Smooth muscle cell (in vitro differentiated cells): ENCODE results near the gene STRN4. TPM values are rescaled to one million over a fixed set of nuclear protein-coding genes. Genes with fewer than 3 reads are reported as not detected.
A peak's percentile ranks its signal among the peaks of the same experiment; 100 is the strongest.

Experiments used
- DNase-seq: peaks from one replicate; lab custom pipeline; 2025; ENCODE audit not compliant: unreplicated experiment; lab: John Stamatoyannopoulos, UW
- H2AFZ ChIP-seq: fragments of 200-600 bp; sonication (generic); 2 replicates; pipeline ENCODE4 v1.6.0; 2016; ENCODE audit warnings: antibody characterized with exemption, low read depth, mild to moderate bottlenecking
- H3F3A ChIP-seq: fragments of 200-600 bp; sonication (generic); 2 replicates; pipeline ENCODE4 v1.6.0; 2017; ENCODE audit warnings: antibody characterized with exemption, low read depth
- H3K27ac ChIP-seq: fragments of 200-600 bp; sonication (generic); 2 replicates; pipeline ENCODE4 v1.5.1; 2016; ENCODE audit warnings: low read depth, mild to moderate bottlenecking
- H3K27me3 ChIP-seq: fragments of 200-600 bp; sonication (generic); 2 replicates; pipeline ENCODE4 v1.6.1; 2016; ENCODE audit warnings: low read depth, mild to moderate bottlenecking
- H3K36me3 ChIP-seq: fragments of 200-600 bp; sonication (generic); 2 replicates; pipeline ENCODE4 v1.5.1; 2016; ENCODE audit warnings: low read depth
- H3K4me1 ChIP-seq: fragments of 200-600 bp; sonication (generic); 2 replicates; pipeline ENCODE4 v1.5.1; 2016; ENCODE audit warnings: low read depth
- H3K4me2 ChIP-seq: fragments of 200-600 bp; sonication (generic); 2 replicates; pipeline ENCODE4 v1.6.0; 2016; ENCODE audit warnings: mild to moderate bottlenecking
- H3K4me3 ChIP-seq: fragments of 200-600 bp; sonication (generic); 2 replicates; pipeline ENCODE4 v1.5.1; 2016; ENCODE audit warnings: mild to moderate bottlenecking
- H3K79me2 ChIP-seq: fragments of 200-600 bp; sonication (generic); 2 replicates; pipeline ENCODE4 v1.6.0; 2016; ENCODE audit warnings: low read depth, mild to moderate bottlenecking
- H3K9ac ChIP-seq: fragments of 200-600 bp; sonication (generic); 2 replicates; pipeline ENCODE4 v1.6.0; 2016; ENCODE audit warnings: low read depth
- H3K9me3 ChIP-seq: fragments of 200-600 bp; sonication (generic); replicated peaks from 2 replicates; pipeline ENCODE4 v1.5.1; 2016; ENCODE audit warnings: low read depth
- H4K20me1 ChIP-seq: fragments of 200-600 bp; sonication (generic); 2 replicates; pipeline ENCODE4 v1.6.0; 2016; ENCODE audit warnings: low read depth
- CTCF ChIP-seq: fragments of 200-600 bp; sonication (generic); IDR thresholded peaks from 2 replicates; pipeline ENCODE4 v1.5.1; 2017; ENCODE audit warnings: borderline replicate concordance, mild to moderate bottlenecking, antibody characterized with exemption; ENCODE audit not compliant: insufficient read depth, poor library complexity, severe bottlenecking
- WGBS: methylation state at CpG from one replicate; pipeline ENCODE4 v1.1.7; 2016; ENCODE audit warnings: low lambda C conversion rate; 5-methylcytosine and 5-hydroxymethylcytosine counted together
- polyA plus RNA-seq: library from polyadenylated mRNA; unstranded; fragments of >200 nt; fragmentation: Nextera tagmentation; extraction: Ambion mirVana; gene quantifications from 2 replicates; pipeline ENCODE4 v1.2.1, GENCODE V29; 2016
- total RNA-seq: library from RNA; depleted of rRNA; stranded (reverse); fragments of >200 nt; gene quantifications from 2 replicates; pipeline ENCODE4 v1.2.3, GENCODE V29; 2014

Gene STRN4
- total RNA-seq (47.1 and 55.7 TPM in 2 replicates), polyA plus RNA-seq (69.1 and 72.1 TPM in 2 replicates)

GRCh38 chr19:46746281-46747057 is at the start of gene STRN4:
TSS of gene STRN4 (minus strand) at chr19:46746450. CDS start at chr19:46746430, 20 bp downstream.
- H3K9ac ChIP-seq = peak within 1 kb of the TSS; percentile 93
- peak within 1 kb of the TSS; percentile 82 for H2AFZ ChIP-seq
- TF ChIP-seq CTCF = no peak
- peak within 1 kb of the TSS; percentile 56 for H3K27ac ChIP-seq
- peaks cover 50% of the 10 kb centered on the region for H3K79me2 ChIP-seq
- peak within 1 kb of the TSS; percentile 99 for H3K4me2 ChIP-seq
- peaks cover 8% of the 10 kb centered on the region for H3K4me1 ChIP-seq
- H4K20me1 ChIP-seq = peaks cover 42% of the 10 kb centered on the region
- H3K27me3 ChIP-seq = no peaks in the 10 kb centered on the region
- DNase-seq = peak; percentile 28
- H3K36me3 ChIP-seq = no peaks in the 10 kb centered on the region
- no peaks in the 10 kb centered on the region for H3K9me3 ChIP-seq
- peak within 1 kb of the TSS; percentile 97 for H3K4me3 ChIP-seq
- H3F3A ChIP-seq = no peaks in the 10 kb centered on the region
- 5% methylated on average over 13 of the region's 74 CpGs for WGBS

GRCh38 chr19:46791944-46792343 is 45.7 kb upstream of the STRN4 start:
- Histone ChIP-seq H3K4me3 (no peak overlapping the region), H3K79me2 (peaks cover 14% of the 10 kb centered on the region), H3K4me1 (no peaks in the 10 kb centered on the region), H3K27ac (peak overlapping the region; percentile 97), H3K4me2 (peak overlapping the region; percentile 56), H3K36me3 (no peaks in the 10 kb centered on the region), H3K9ac (no peak overlapping the region), H3F3A (peaks cover 33% of the 10 kb centered on the region), H2AFZ (no peak overlapping the region), H4K20me1 (peaks cover 13% of the 10 kb centered on the region), H3K9me3 (no peaks in the 10 kb centered on the region), H3K27me3 (no peaks in the 10 kb centered on the region)
- DNase-seq = peak; percentile 22
- TF ChIP-seq CTCF = no peak
- WGBS = 2% methylated on average over 5 of the region's 5 CpGs

- WGBS = 86% methylated on average over 8 of the region's 8 CpGs
- Histone ChIP-seq H3K79me2 (peaks cover 38% of the 10 kb centered on the region), H3K9ac (no peak overlapping the region), H3K4me2 (no peak overlapping the region), H3K4me1 (peaks cover 3% of the 10 kb centered on the region), H3K27ac (no peak overlapping the region), H2AFZ (no peak overlapping the region), H3K4me3 (no peak overlapping the region), H3K27me3 (no peaks in the 10 kb centered on the region), H3K9me3 (no peaks in the 10 kb centered on the region), H4K20me1 (peaks cover 39% of the 10 kb centered on the region), H3K36me3 (no peaks in the 10 kb centered on the region), H3F3A (peaks cover 42% of the 10 kb centered on the region)
- DNase-seq = no peak
- no peak for TF ChIP-seq CTCF
These were observed 43.1 kb upstream of the STRN4 start for GRCh38 chr19:46789371-46789770.

- Histone ChIP-seq H3K4me3 (no peak overlapping the region), H3K36me3 (no peaks in the 10 kb centered on the region), H3K4me1 (peaks cover 6% of the 10 kb centered on the region), H3K27me3 (no peaks in the 10 kb centered on the region), H3F3A (peaks cover 41% of the 10 kb centered on the region), H4K20me1 (peaks cover 43% of the 10 kb centered on the region), H2AFZ (no peak overlapping the region), H3K79me2 (peaks cover 42% of the 10 kb centered on the region), H3K9ac (no peak overlapping the region), H3K4me2 (peak overlapping the region; percentile 24), H3K9me3 (no peaks in the 10 kb centered on the region), H3K27ac (no peak overlapping the region)
- TF ChIP-seq CTCF = no peak
- 67% methylated on average over 9 of the region's 9 CpGs for WGBS
- no peak for DNase-seq
These were observed 42.7 kb upstream of the STRN4 start for GRCh38 chr19:46788968-46789338.
